A673 (cell line): ENCODE measurements around the gene ADRA2A.

Source experiments
- CTCF ChIP-seq: fragments of 300-800, 200-600 bp; sonication (generic); conservative IDR thresholded peaks from 2 replicates; pipeline ENCODE4 v1.5.1; 2017; ENCODE audit warnings: low read depth, mild to moderate bottlenecking, antibody characterized with exemption, low read length, moderate library complexity, mixed read lengths
- EZH2 ChIP-seq: fragments of 200-600 bp; sonication (generic); IDR thresholded peaks from 2 replicates; pipeline ENCODE4 v1.6.1; 2017; ENCODE audit warnings: borderline replicate concordance, low read depth, mild to moderate bottlenecking, mixed read lengths, antibody characterized with exemption, low read length; ENCODE audit not compliant: poor library complexity, severe bottlenecking

- TF ChIP-seq CTCF: no peak
- TF ChIP-seq EZH2: no peak
Observed at GRCh38 chr10:111107023-111107422, 30.2 kb downstream of the ADRA2A start.
